ENCODE measurements around the gene SH3GL1.

The SH3GL1 gene

GRCh38 chr19:4326215-4326836 lies 74.0 kb downstream of the SH3GL1 start:
- no peak for FAIRE-seq

DNA sequence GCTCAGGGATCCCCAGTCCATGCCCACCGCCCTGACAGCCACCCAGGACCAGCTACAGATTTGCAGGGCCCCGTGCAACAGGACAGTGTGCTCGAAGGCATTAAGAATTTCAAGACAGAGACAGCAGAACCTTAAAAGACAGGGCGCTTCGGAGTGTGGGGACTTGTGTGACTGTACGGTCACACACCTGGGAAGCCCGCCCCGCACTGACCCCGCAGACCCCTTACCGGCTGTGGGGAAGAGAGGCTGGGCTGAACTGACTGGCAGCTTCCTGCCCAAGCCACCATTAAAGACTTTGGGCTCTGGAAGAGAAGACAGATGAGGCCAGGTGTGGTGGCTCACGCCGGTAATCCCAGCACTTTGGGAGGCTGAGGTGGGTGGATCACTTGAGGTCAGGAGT lies 76.1 kb downstream of the SH3GL1 start:
- FAIRE-seq = no peak
- DNase-seq (ENCODE audit: extremely low spot score, insufficient read length, low read depth) = no peak

More at GRCh38 chr19:4326215-4326836, 74.0 kb downstream of the SH3GL1 start:
- no peak for DNase-seq (ENCODE audit: extremely low spot score, insufficient read length, low read depth)

DNA sequence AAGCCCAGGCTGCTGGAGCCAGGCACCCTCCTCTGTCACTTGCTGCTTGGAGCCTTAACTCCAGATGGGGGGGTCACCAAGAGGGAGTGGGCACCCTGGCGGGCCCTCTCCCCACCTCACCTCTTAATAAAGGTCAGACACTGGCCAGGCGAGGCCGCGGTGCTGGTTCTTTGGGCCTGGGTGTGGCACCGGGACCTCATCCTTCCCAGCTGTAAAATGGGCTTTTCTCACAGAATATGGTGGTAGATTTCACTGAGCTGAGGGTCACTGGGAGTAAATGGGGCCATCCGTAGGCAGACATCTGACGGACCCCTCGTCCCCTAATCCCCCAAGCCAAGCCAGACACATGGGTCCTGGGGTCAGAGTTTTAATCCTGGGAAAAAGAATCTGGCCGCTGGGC lies 76.7 kb downstream of the SH3GL1 start:
- FAIRE-seq (no peak), DNase-seq (ENCODE audit: extremely low spot score, insufficient read length, low read depth) (no peak)

DNA sequence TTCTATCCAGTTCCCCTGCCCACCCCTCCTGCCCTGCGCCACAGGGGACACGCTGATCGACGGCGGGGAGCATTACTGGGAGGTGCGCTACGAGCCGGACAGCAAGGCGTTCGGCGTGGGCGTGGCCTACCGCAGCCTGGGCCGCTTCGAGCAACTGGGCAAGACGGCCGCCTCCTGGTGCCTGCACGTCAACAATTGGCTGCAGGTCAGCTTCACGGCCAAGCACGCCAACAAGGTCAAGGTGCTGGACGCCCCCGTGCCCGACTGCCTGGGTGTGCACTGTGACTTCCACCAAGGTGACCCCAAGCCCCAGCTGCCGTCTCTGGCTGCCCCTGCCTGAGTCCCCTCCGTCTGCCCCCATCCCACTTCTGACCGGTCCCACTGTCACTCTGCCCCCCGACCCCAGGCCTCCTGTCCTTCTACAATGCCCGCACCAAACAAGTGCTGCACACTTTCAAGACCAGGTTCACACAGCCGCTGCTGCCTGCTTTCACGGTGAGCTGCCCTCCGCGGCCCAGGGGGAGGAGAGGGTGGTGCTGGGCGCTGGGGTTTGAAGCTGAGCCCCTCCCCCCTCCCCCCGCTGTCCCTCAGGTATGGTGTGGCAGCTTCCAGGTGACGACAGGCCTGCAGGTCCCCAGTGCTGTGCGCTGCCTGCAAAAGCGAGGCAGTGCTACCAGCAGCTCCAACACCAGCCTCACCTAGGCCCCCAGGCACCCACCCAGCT lies 77.2 kb downstream of the SH3GL1 start:
- no peak for DNase-seq (ENCODE audit: extremely low spot score, insufficient read length, low read depth)
- no peak for FAIRE-seq

DNA sequence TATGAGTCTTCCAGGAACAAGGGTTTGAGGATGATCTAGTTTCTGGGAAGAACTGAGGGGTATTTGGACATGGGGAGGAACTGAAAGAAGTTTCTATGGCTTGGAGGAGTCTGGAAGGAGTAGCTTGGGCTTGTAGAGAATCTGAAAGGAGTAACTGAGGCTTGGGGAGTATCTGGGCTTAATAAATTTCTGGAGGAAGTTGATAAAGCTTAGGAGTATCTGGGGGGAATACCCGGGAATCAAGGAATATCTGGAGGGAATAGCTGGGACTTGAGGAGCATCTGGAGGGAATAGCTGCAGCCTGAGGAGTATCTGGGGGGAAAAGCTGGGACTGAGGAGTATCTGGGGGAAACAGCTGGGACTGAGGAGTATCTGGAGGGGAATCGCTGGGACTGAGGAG lies 79.9 kb downstream of the SH3GL1 start:
- FAIRE-seq (no peak), DNase-seq (ENCODE audit: extremely low spot score, insufficient read length, low read depth) (no peak)

- no peak for FAIRE-seq
- DNase-seq (ENCODE audit: extremely low spot score, insufficient read length, low read depth) = no peak
Observed at GRCh38 chr19:4319067-4319718, 81.2 kb downstream of the SH3GL1 start.

DNA sequence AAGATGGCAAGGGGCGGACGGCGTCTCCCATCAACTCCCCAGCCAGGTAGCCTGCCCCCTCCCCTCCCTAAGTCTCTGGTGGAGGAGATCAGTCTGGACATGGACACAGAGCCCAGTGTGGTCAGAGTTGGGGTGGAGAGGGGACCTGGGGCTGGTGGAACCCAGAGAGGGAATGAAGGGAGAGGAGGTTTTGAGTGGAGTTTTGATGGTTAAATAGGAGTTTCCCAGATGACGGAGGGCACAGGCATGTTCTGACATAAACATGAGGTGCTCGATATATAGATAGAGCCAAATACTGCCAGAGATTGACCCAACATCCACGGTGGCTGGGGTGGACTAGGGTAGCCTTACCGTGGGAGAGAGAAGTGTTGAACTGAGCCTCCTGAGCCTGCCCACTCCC lies 81.9 kb downstream of the SH3GL1 start:
- DNase-seq (ENCODE audit: extremely low spot score, insufficient read length, low read depth) (no peak), FAIRE-seq (no peak)

GRCh38 chr19:4316956-4317355 lies 83.4 kb downstream of the SH3GL1 start:
- DNase-seq (ENCODE audit: extremely low spot score, insufficient read length, low read depth) (no peak), FAIRE-seq (no peak)

GRCh38 chr19:4313847-4314490 lies 86.4 kb downstream of the SH3GL1 start:
- FAIRE-seq = no peak
- no peak for DNase-seq (ENCODE audit: extremely low spot score, insufficient read length, low read depth)
